Esophagus muscularis mucosa (tissue), 4 donors: ENCODE measurements around the gene FRK. TPM values are rescaled to one million over a fixed set of nuclear protein-coding genes. Genes with fewer than 3 reads are reported as not detected.

Experiments
- DNase-seq: peaks from one replicate; pipeline ENCODE4 v3.0.0-alpha.2; 2017; ENCODE audit errors: extremely low spot score
- H3K27ac ChIP-seq, 4 donors: fragments of 200-600 bp; sonication (generic); replicated peaks in 1 of 4; 1 replicate in 3 of 4; 2 replicates in 1 of 4; pipeline ENCODE4 v1.5.1; 2016 to 2019; ENCODE audit warnings: mild to moderate bottlenecking in 1 of 4
- H3K27me3 ChIP-seq, 4 donors: fragments of 200-600 bp; sonication (generic); one replicate each; pipeline versions ENCODE4 v1.5.1 to v1.6.0; 2016 to 2019
- H3K36me3 ChIP-seq, 4 donors: fragments of 200-600 bp; sonication (generic); one replicate each; pipeline ENCODE4 v1.5.1; 2016 to 2019
- H3K4me1 ChIP-seq, 4 donors: fragments of 200-600 bp; sonication (generic); one replicate each; pipeline ENCODE4 v1.5.1; 2016 to 2019
- H3K4me3 ChIP-seq, 4 donors: fragments of 200-600 bp; sonication (generic); 1 replicate in 2 of 4; 2 replicates in 2 of 4; pipeline ENCODE4 v1.5.1; 2016 to 2019; ENCODE audit warnings: mild to moderate bottlenecking in 4 of 4, moderate library complexity in 1 of 4
- H3K9me3 ChIP-seq, 4 donors: fragments of 200-600 bp; sonication (generic); 1 replicate in 3 of 4; 2 replicates in 1 of 4; pipeline ENCODE4 v1.5.1; 2016 to 2019
- CTCF ChIP-seq, 3 experiments: fragments of 200-600 bp in 2 of 3; fragments of 450-650 bp in 1 of 3; sonication (generic) in 2 of 3; IDR thresholded peaks; one replicate each; pipeline ENCODE4 v1.5.1; 2017 to 2019; ENCODE audit warnings: antibody characterized with exemption in 3 of 3, mild to moderate bottlenecking in 2 of 3, moderate library complexity in 1 of 3
- EP300 ChIP-seq: sonication (generic); formaldehyde crosslinking; IDR thresholded peaks from one replicate; pipeline ENCODE4 v1.6.1; 2017; ENCODE audit warnings: antibody characterized with exemption
- POLR2A ChIP-seq: fragments of 450-650 bp; IDR thresholded peaks from one replicate; pipeline ENCODE4 v1.6.1; 2017; ENCODE audit warnings: antibody characterized with exemption, moderate library complexity, mild to moderate bottlenecking, low read depth
- POLR2AphosphoS5 ChIP-seq, 2 donors: sonication (generic); formaldehyde crosslinking; IDR thresholded peaks; one replicate each; pipeline ENCODE4 v1.6.1; 2017; ENCODE audit warnings: antibody characterized with exemption in 2 of 2
- WGBS: methylation state at CpG from one replicate; pipeline ENCODE4 v1.1.5; 2018; 5-methylcytosine and 5-hydroxymethylcytosine counted together
- intact Hi-C: fragments of 100-400 bp; cut with DNase I; formaldehyde crosslinking; loops from one replicate; pipeline ENCODE4 v1.15.1; 2023
- total RNA-seq, 4 donors: library from RNA; depleted of rRNA; stranded (reverse); fragments of >200 nt; gene quantifications; one replicate each; pipeline versions ENCODE4 v1.1.0 to v1.2.1, GENCODE V29; 2016

FRK gene
- total RNA-seq, 4 donors from 2014 or later: 0.17 to 0.57 (median 0.40) TPM

- TF ChIP-seq POLR2AphosphoS5 (IDR thresholded peaks at IDR 0.05) (no peak), CTCF (IDR thresholded peaks at IDR 0.05) (no peak), EP300 (no peak), POLR2A (no peak)
- Histone ChIP-seq H3K27me3 (no peaks in the 10 kb centered on the region), H3K36me3 (no peaks in the 10 kb centered on the region), H3K4me1 (peaks cover 15 to 25% (median 23%) of the 10 kb centered on the region in 4 donors), H3K27ac (no peak overlapping the region), H3K4me3 (no peak overlapping the region), H3K9me3 (no peaks in the 10 kb centered on the region)
- DNase-seq: no peak
- intact Hi-C loops: no loop called here
These were observed 45.1 kb downstream of the FRK start for GRCh38 chr6:116015561-116015960.

GRCh38 chr6:116012951-116013350 is 47.7 kb downstream of the FRK start:
- TF ChIP-seq POLR2A (no peak), POLR2AphosphoS5 (IDR thresholded peaks at IDR 0.05) (no peak), CTCF (IDR thresholded peaks at IDR 0.05) (no peak), EP300 (no peak)
- Histone ChIP-seq H3K27ac (no peak overlapping the region), H3K4me1 (peaks cover 26 to 38% (median 32%) of the 10 kb centered on the region in 4 donors), H3K36me3 (no peaks in the 10 kb centered on the region), H3K4me3 (no peak overlapping the region), H3K27me3 (no peaks in the 10 kb centered on the region), H3K9me3 (no peaks in the 10 kb centered on the region)
- no peak for DNase-seq
- intact Hi-C loops: loop anchor here (2.0 kb wide), 1 partner anchor 86 kb away; no protein-coding TSS in a partner anchor

- H3K36me3 ChIP-seq: no peaks in the 10 kb centered on the region
- H3K27ac ChIP-seq: no peak overlapping the region
- 84% methylated on average over 1 of the region's 1 CpG for WGBS
- no peak overlapping the region for H3K4me3 ChIP-seq
- intact Hi-C loops: loop anchor here (2.0 kb wide), 1 partner anchor 86 kb away; no protein-coding TSS in a partner anchor
- no peaks in the 10 kb centered on the region for H3K9me3 ChIP-seq
- peaks cover 23 to 40% (median 28%) of the 10 kb centered on the region in 4 donors for H3K4me1 ChIP-seq
- TF ChIP-seq CTCF (IDR thresholded peaks at IDR 0.05) (no peak), EP300 (no peak), POLR2A (no peak)
- no peak for DNase-seq
- no peaks in the 10 kb centered on the region for H3K27me3 ChIP-seq
These were observed 48.2 kb downstream of the FRK start for GRCh38 chr6:116012471-116012949.

GRCh38 chr6:116011520-116011919 is 49.2 kb downstream of the FRK start:
- TF ChIP-seq CTCF (IDR thresholded peaks at IDR 0.05): no peak
- no peak for TF ChIP-seq POLR2A
- no peak for TF ChIP-seq EP300
- no peak for TF ChIP-seq POLR2AphosphoS5 (IDR thresholded peaks at IDR 0.05)
- intact Hi-C loops: no loop called here
- Histone ChIP-seq H3K27ac (no peak overlapping the region), H3K4me3 (no peak overlapping the region), H3K9me3 (no peaks in the 10 kb centered on the region), H3K4me1 (peaks cover 14 to 32% (median 18%) of the 10 kb centered on the region in 4 donors), H3K36me3 (no peaks in the 10 kb centered on the region), H3K27me3 (no peaks in the 10 kb centered on the region)
- DNase-seq: no peak
- 93% methylated on average over 3 of the region's 3 CpGs for WGBS

GRCh38 chr6:116010790-116011401 is 49.8 kb downstream of the FRK start:
- TF ChIP-seq CTCF (IDR thresholded peaks at IDR 0.05): peak; percentile 73 to 87 (median 83)
- no peak for TF ChIP-seq POLR2AphosphoS5 (IDR thresholded peaks at IDR 0.05)
- TF ChIP-seq POLR2A: no peak
- TF ChIP-seq EP300: no peak
- H3K9me3 ChIP-seq: no peaks in the 10 kb centered on the region
- no peaks in the 10 kb centered on the region for H3K36me3 ChIP-seq
- H3K27ac ChIP-seq: no peak overlapping the region
- H3K4me3 ChIP-seq: no peak overlapping the region
- DNase-seq: no peak
- WGBS: 19% methylated on average over 3 of the region's 3 CpGs
- no peaks in the 10 kb centered on the region for H3K27me3 ChIP-seq
- intact Hi-C loops: no loop called here
- peaks cover 10 to 28% (median 14%) of the 10 kb centered on the region in 4 donors for H3K4me1 ChIP-seq
